Psoas muscle (tissue), 8 donors: ENCODE results near the gene MEF2A. TPM values are rescaled to one million over a fixed set of nuclear protein-coding genes. Genes with fewer than 3 reads are reported as not detected.

ENCODE experiments used
- ATAC-seq, 4 donors: fragments of 200-7000 bp; cut with Tn5 transposase; one replicate each; pipeline ENCODE4 v1.9.1; 2020; ENCODE audit warnings: moderate library complexity in 3 of 4, mild to moderate bottlenecking in 2 of 4
- DNase-seq, 2 donors: peaks; one replicate each; pipeline ENCODE4 v3.0.0-alpha.2; 2020
- H3K27ac ChIP-seq: fragments of 200-600 bp; one replicate; pipeline ENCODE4 v1.8.0; 2022
- H3K27me3 ChIP-seq, 3 donors: fragments of 200-600 bp in 1 of 3; one replicate each; pipeline versions ENCODE4 v1.6.1 to v1.8.0; 2013 to 2022; ENCODE audit warnings: low read length in 2 of 3, mild to moderate bottlenecking in 2 of 3, moderate library complexity in 1 of 3; ENCODE audit not compliant: insufficient read depth in 3 of 3
- H3K36me3 ChIP-seq, 2 donors: fragments of 200-600 bp in 1 of 2; one replicate each; pipeline versions ENCODE4 v1.6.1 to v1.8.0; 2013 to 2022; ENCODE audit warnings: low read depth in 1 of 2, mild to moderate bottlenecking in 1 of 2, moderate library complexity in 1 of 2; ENCODE audit not compliant: insufficient read depth in 1 of 2
- H3K4me1 ChIP-seq: fragments of 200-600 bp; one replicate; pipeline ENCODE4 v1.8.0; 2022
- H3K4me3 ChIP-seq: fragments of 200-600 bp; one replicate; pipeline ENCODE4 v1.8.0; 2022; ENCODE audit warnings: mild to moderate bottlenecking
- H3K9me3 ChIP-seq: fragments of 200-600 bp; one replicate; pipeline ENCODE4 v1.8.0; 2022
- WGBS, 3 donors: extraction: QIAGEN DNeasy Blood & Tissue Kit; methylation state at CpG; one replicate each; pipeline versions ENCODE4 v1.1.6 to v1.1.7; 2013; 5-methylcytosine and 5-hydroxymethylcytosine counted together
- intact Hi-C, 2 donors: fragments of 100-400 bp; cut with DNase I; formaldehyde crosslinking; loops; one replicate each; pipeline versions ENCODE4 v1.11.0 to v1.14.2; 2022
- polyA plus RNA-seq, 3 donors: library from polyadenylated mRNA; stranded (reverse); fragments of 200-250 nt; gene quantifications; one replicate each; pipeline ENCODE4 v1.2.3, GENCODE V29; 2013
- total RNA-seq, 4 donors: library from RNA; stranded (reverse); fragmentation: NEBNext Ultra II Directional in 2 of 4; extraction: Animal tissue kit (Norgen Biotek cat#: 25700) in 2 of 4; gene quantifications; one replicate each; pipeline versions ENCODE4 v1.2.1 to v1.2.4, GENCODE V29; 2021 to 2023
- TF ChIP-seq, protein P1 (sequence below): fragments of 200-600 bp; IDR thresholded peaks from one replicate; pipeline ENCODE4 v1.8.0; 2022; ENCODE audit warnings: antibody characterized with exemption
- donor health status: healthy with polysubstance abuse.
- donor health status: DM: no; HTN: no; CAD: no; lungs with moderate emphysema.
- donor health status: Bipolar disorder and iron deficiency.
- donor health status: healthy.
- donor health status: DM: yes; HTN: yes; CAD: no.
- donor health status: DM: no; HTN: no; CAD: no.
- donor health status: DM: no; HTN: no; CAD: no.
- donor health status: DM: yes; HTN: yes; CAD: no.

Gene MEF2A
- total and polyA plus RNA-seq, 7 donors = 17.1 to 92.6 (median 63.9) TPM

DNA sequence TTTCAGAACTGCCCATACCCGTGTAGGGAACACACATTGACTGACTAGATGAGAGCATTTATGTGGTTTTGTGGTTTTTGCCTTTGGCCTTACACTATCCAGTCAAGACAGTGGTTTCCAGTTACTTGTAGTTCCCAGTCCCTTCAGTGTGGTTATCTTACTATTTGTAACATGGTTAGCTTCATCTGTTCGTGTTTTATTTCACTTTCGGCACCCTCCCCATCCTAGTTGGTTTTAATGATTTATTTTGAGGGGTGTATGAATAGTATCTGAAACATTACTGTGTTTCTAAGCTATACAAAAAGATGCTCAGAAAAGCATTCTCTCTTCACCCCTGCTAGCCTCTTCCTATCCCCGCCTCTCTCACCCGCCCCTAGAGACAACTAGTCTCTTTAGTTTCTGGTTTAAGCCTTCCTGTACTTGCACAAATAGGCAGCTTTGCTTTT is 153.3 kb downstream of the MEF2A start:
- H3K27ac ChIP-seq = peak overlapping the region; percentile 75
- DNase-seq = no peak
- intact Hi-C loops = no loop called here
- no peak overlapping the region for H3K4me3 ChIP-seq
- WGBS, 3 donors = 71 to 84% (median 78%) methylated on average over 5 of the region's 5 CpGs
- peaks cover 47% of the 10 kb centered on the region for H3K4me1 ChIP-seq
- ATAC-seq = peak in 3 of 4 donors; percentile 32 to 51 (median 32)
- TF ChIP-seq, protein P1, sequence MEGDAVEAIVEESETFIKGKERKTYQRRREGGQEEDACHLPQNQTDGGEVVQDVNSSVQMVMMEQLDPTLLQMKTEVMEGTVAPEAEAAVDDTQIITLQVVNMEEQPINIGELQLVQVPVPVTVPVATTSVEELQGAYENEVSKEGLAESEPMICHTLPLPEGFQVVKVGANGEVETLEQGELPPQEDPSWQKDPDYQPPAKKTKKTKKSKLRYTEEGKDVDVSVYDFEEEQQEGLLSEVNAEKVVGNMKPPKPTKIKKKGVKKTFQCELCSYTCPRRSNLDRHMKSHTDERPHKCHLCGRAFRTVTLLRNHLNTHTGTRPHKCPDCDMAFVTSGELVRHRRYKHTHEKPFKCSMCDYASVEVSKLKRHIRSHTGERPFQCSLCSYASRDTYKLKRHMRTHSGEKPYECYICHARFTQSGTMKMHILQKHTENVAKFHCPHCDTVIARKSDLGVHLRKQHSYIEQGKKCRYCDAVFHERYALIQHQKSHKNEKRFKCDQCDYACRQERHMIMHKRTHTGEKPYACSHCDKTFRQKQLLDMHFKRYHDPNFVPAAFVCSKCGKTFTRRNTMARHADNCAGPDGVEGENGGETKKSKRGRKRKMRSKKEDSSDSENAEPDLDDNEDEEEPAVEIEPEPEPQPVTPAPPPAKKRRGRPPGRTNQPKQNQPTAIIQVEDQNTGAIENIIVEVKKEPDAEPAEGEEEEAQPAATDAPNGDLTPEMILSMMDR = no peak
- H3K27me3 ChIP-seq = no peaks in the 10 kb centered on the region
- H3K9me3 ChIP-seq = no peaks in the 10 kb centered on the region
- H3K36me3 ChIP-seq = peaks cover 0 to 15% of the 10 kb centered on the region in 2 donors

DNA sequence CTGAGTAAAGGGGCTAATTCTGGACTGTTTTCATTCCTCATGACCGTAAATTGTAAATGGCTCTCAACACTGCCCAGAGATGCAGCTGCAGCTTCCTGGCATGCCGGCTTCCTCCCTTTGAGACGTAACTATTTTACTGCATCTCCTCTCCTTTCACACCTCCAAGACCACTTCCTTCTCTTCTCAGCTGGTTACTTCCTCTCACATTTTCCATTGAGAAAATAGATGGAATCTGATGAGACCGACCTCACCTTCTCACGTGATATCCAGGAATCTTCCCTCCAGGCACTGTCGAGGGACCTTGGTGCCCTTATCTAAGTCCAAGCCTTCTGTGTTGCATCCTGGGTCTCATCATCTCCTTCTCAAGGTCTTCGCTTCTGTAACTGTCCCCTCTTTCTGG is 154.7 kb downstream of the MEF2A start:
- peaks cover 47% of the 10 kb centered on the region for H3K4me1 ChIP-seq
- peaks cover 0 to 2% of the 10 kb centered on the region in 2 donors for H3K36me3 ChIP-seq
- H3K4me3 ChIP-seq = no peak overlapping the region
- 68 to 71% (median 70%) methylated on average over 7 of the region's 7 CpGs for WGBS, 3 donors
- H3K9me3 ChIP-seq = no peaks in the 10 kb centered on the region
- DNase-seq (no peak), ATAC-seq (no peak)
- H3K27me3 ChIP-seq = no peaks in the 10 kb centered on the region
- H3K27ac ChIP-seq = peak overlapping the region; percentile 47
- TF ChIP-seq, protein P1 = no peak
- intact Hi-C loops = no loop called here

DNA sequence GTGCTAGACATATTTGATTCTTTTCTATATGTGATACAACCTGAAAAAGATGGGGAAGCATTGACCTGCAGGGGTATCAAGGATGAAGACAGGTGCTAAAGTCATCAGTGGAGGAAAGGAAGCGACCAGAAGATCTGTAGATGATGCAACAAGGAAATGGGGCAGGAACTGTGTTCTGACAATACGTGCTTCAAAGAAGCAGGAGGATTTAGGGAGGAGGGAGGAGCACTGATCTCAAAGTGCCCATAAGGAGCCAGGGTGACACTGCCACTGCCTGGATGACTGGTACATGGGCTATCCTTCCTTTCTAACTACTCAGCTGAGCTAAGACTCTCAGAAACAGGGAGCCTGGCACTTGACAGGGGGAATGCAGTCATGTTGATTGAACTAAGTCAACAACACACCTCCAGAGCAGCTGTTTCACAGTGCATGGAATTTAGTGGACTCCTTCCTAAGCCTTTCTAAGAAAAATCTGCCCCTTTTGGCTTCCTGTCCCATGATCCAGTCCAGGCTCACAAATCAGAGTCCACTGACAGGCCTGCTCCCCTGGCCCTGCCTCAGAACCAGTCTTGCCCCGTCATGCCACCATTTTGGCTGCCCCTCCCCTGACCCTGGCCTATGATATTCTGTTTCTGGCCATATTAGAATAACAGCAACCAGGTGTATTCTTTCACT is 155.5 kb downstream of the MEF2A start:
- TF ChIP-seq, protein P1 = no peak
- ATAC-seq = peak; percentile 27 to 56 (median 31)
- no peak for DNase-seq
- H3K4me3 ChIP-seq = no peak overlapping the region
- H3K27ac ChIP-seq = peak overlapping the region; percentile 47
- H3K9me3 ChIP-seq = no peaks in the 10 kb centered on the region
- peaks cover 47% of the 10 kb centered on the region for H3K4me1 ChIP-seq
- intact Hi-C loops = no loop called here
- 37 to 60% (median 43%) methylated on average over 3 of the region's 3 CpGs for WGBS, 3 donors
- H3K36me3 ChIP-seq = no peaks in the 10 kb centered on the region
- H3K27me3 ChIP-seq = no peaks in the 10 kb centered on the region

DNA sequence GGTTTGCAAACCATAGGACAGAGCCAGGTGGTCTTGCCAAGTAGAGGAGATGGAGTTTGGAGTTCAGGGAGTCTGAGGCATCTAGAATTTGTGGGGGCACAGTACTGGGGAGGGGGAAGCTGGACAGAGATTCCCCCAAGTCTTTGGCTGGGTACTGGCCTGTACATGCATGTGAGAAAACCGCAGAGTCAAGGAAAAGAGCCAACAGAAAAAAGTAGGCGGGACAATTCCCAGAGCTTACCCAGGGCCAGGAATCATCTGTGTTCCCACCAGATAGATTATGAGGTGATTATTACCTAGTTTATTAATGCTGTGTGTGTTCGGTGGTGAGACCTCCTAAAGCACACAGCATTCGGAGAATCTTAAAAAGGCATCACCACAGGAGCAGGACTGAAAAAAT is 156.1 kb downstream of the MEF2A start:
- no peak for DNase-seq
- Histone ChIP-seq H3K27ac (peak overlapping the region; percentile 47), H3K9me3 (no peaks in the 10 kb centered on the region), H3K36me3 (no peaks in the 10 kb centered on the region), H3K4me3 (no peak overlapping the region), H3K27me3 (no peaks in the 10 kb centered on the region), H3K4me1 (peaks cover 40% of the 10 kb centered on the region)
- TF ChIP-seq, protein P1 = no peak
- intact Hi-C loops = no loop called here
- ATAC-seq = no peak
- 69 to 82% (median 70%) methylated on average over 4 of the region's 4 CpGs for WGBS, 3 donors

DNA sequence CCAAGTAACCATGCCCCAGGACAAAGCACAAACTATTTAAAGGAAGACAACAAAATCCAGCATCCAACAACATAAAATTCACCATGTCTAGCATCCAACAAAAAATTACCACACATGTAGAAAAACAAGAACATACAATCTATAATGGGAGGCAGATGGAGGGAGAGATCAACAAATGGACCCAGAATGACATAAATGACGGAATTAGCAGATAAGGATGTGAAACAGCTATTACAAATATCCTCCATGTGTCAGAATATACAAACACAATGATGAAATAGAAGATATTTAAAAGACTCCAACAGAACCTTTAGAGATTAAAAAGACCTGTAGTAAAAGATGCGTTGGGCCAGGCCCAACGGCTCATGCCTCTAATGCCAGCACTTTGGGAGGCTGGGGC is 156.6 kb downstream of the MEF2A start:
- ATAC-seq = no peak
- WGBS, 3 donors = 95 to 98% (median 97%) methylated on average over 3 of the region's 3 CpGs
- peak overlapping the region; percentile 47 for H3K27ac ChIP-seq
- no peak overlapping the region for H3K4me3 ChIP-seq
- H3K36me3 ChIP-seq = peaks cover 0 to 2% of the 10 kb centered on the region in 2 donors
- no peaks in the 10 kb centered on the region for H3K9me3 ChIP-seq
- H3K4me1 ChIP-seq = peaks cover 37% of the 10 kb centered on the region
- intact Hi-C loops = no loop called here
- H3K27me3 ChIP-seq = no peaks in the 10 kb centered on the region
- no peak for DNase-seq
- TF ChIP-seq, protein P1 = no peak
